Liver (tissue), 9 donors: Measurements from ENCODE around the gene KIRREL1. TPM values are rescaled to one million over a fixed set of nuclear protein-coding genes. Genes with fewer than 3 reads are reported as not detected.

Experiments
- DNase-seq: peaks from one replicate; pipeline ENCODE4 v3.0.0-alpha.2; 2017; ENCODE audit warnings: low spot score
- H3K27ac ChIP-seq, 2 donors: one replicate each; pipeline ENCODE4 v1.7.0; 2013; ENCODE audit warnings: inconsistent platforms in 2 of 2, low read length in 2 of 2, control low read depth in 1 of 2, low read depth in 1 of 2, mild to moderate bottlenecking in 1 of 2
- H3K27me3 ChIP-seq, 4 donors: one replicate each; pipeline versions ENCODE4 v1.6.1 to v1.7.0; 2013; ENCODE audit warnings: low read length in 3 of 4, inconsistent platforms in 1 of 4, mild to moderate bottlenecking in 1 of 4, moderate library complexity in 1 of 4; ENCODE audit not compliant: control insufficient read depth in 4 of 4, insufficient read depth in 4 of 4
- H3K36me3 ChIP-seq, 4 donors: one replicate each; pipeline versions ENCODE4 v1.6.1 to v1.7.0; 2013; ENCODE audit warnings: low read length in 3 of 4, mild to moderate bottlenecking in 3 of 4, low read depth in 1 of 4, moderate library complexity in 1 of 4; ENCODE audit not compliant: control insufficient read depth in 4 of 4, insufficient read depth in 3 of 4
- H3K4me1 ChIP-seq, 4 donors: one replicate each; pipeline versions ENCODE4 v1.6.1 to v1.7.0; 2013; ENCODE audit warnings: low read length in 3 of 4, mild to moderate bottlenecking in 3 of 4, moderate library complexity in 1 of 4; ENCODE audit not compliant: control insufficient read depth in 4 of 4, insufficient read depth in 4 of 4
- H3K4me3 ChIP-seq, 3 donors: one replicate each; pipeline versions ENCODE4 v1.6.1 to v1.7.0; 2013; ENCODE audit warnings: low read length in 3 of 3, control low read depth in 1 of 3, low read depth in 1 of 3, mild to moderate bottlenecking in 1 of 3
- H3K9ac ChIP-seq, 2 donors: one replicate each; pipeline ENCODE4 v1.7.0; 2013; ENCODE audit warnings: low read length in 2 of 2, mild to moderate bottlenecking in 2 of 2, moderate library complexity in 2 of 2, control low read depth in 1 of 2, low read depth in 1 of 2
- H3K9me3 ChIP-seq, 4 donors: one replicate each; pipeline versions ENCODE4 v1.6.1 to v1.7.0; 2013; ENCODE audit warnings: low read length in 3 of 4; ENCODE audit not compliant: control insufficient read depth in 4 of 4
- ATF3 ChIP-seq: IDR thresholded peaks from 2 replicates; pipeline ENCODE4 v1.6.1; 2016; ENCODE audit warnings: antibody characterized with exemption
- CTCF ChIP-seq: fragments of 150-350 bp; IDR thresholded peaks from 2 replicates; pipeline ENCODE4 v1.5.1; 2017; ENCODE audit warnings: improper control_type of control experiment, low read depth, low read length; ENCODE audit not compliant: missing input control
- EGR1 ChIP-seq, 2 donors: IDR thresholded peaks; 2 replicates each; pipeline ENCODE4 v1.6.1; 2016 to 2018; ENCODE audit warnings: antibody characterized with exemption in 2 of 2, low read depth in 2 of 2
- FOXA1 ChIP-seq: IDR thresholded peaks from 2 replicates; pipeline ENCODE4 v1.6.1; 2016; ENCODE audit warnings: antibody characterized with exemption
- FOXA2 ChIP-seq: IDR thresholded peaks from 2 replicates; pipeline ENCODE4 v1.6.1; 2016; ENCODE audit warnings: antibody characterized with exemption
- GABPA ChIP-seq, 2 donors: IDR thresholded peaks in 1 of 2; conservative IDR thresholded peaks in 1 of 2; 2 replicates each; pipeline ENCODE4 v1.6.1; 2016; ENCODE audit warnings: antibody characterized with exemption in 2 of 2, mild to moderate bottlenecking in 1 of 2, moderate library complexity in 1 of 2
- HNF4A ChIP-seq, 2 donors: conservative IDR thresholded peaks; 2 replicates each; pipeline ENCODE4 v1.6.1; 2016; ENCODE audit warnings: antibody characterized with exemption in 2 of 2, mild to moderate bottlenecking in 2 of 2
- HNF4G ChIP-seq: IDR thresholded peaks from 2 replicates; pipeline ENCODE4 v1.6.1; 2016; ENCODE audit warnings: antibody characterized with exemption
- JUND ChIP-seq, 2 donors: IDR thresholded peaks; 2 replicates each; pipeline ENCODE4 v1.6.1; 2016; ENCODE audit warnings: antibody characterized with exemption in 2 of 2
- MAX ChIP-seq: IDR thresholded peaks from 2 replicates; pipeline ENCODE4 v1.6.1; 2016; ENCODE audit warnings: antibody characterized with exemption
- NR2F2 ChIP-seq: IDR thresholded peaks from 2 replicates; pipeline ENCODE4 v1.6.1; 2016; ENCODE audit warnings: antibody characterized with exemption
- RAD21 ChIP-seq, 2 donors: IDR thresholded peaks; 2 replicates each; pipeline ENCODE4 v1.6.1; 2016; ENCODE audit warnings: antibody characterized with exemption in 2 of 2, mild to moderate bottlenecking in 2 of 2
- REST ChIP-seq: IDR thresholded peaks from 2 replicates; pipeline ENCODE4 v1.6.1; 2016; ENCODE audit warnings: antibody characterized with exemption, mild to moderate bottlenecking
- RXRA ChIP-seq, 2 donors: IDR thresholded peaks; 2 replicates each; pipeline ENCODE4 v1.6.1; 2017 to 2018; ENCODE audit warnings: antibody characterized with exemption in 2 of 2, mild to moderate bottlenecking in 1 of 2
- SP1 ChIP-seq: IDR thresholded peaks from 2 replicates; pipeline ENCODE4 v1.6.1; 2018; ENCODE audit warnings: antibody characterized with exemption, mild to moderate bottlenecking
- TAF1 ChIP-seq: conservative IDR thresholded peaks from 2 replicates; pipeline ENCODE4 v1.6.1; 2016; ENCODE audit warnings: antibody characterized with exemption, mild to moderate bottlenecking
- YY1 ChIP-seq: IDR thresholded peaks from 2 replicates; pipeline ENCODE4 v1.6.1; 2016; ENCODE audit warnings: antibody characterized with exemption, mild to moderate bottlenecking
- ZBTB33 ChIP-seq: IDR thresholded peaks from 2 replicates; pipeline ENCODE4 v1.6.1; 2016; ENCODE audit warnings: antibody characterized with exemption
- WGBS: extraction: QIAGEN DNeasy Blood & Tissue Kit; methylation state at CpG from one replicate; pipeline ENCODE4 v1.1.7; 2013; 5-methylcytosine and 5-hydroxymethylcytosine counted together
- polyA plus RNA-seq, 2 donors: library from polyadenylated mRNA; stranded (reverse) in 1 of 2; unstranded in 1 of 2; fragments of 200-250 nt in 1 of 2; fragments of >200 nt in 1 of 2; fragmentation: Nextera tagmentation in 1 of 2; extraction: Ambion mirVana in 1 of 2; gene quantifications; one replicate each; pipeline versions ENCODE4 v1.2.1 to v1.2.3, GENCODE V29; 2013 to 2015
- total RNA-seq, 2 donors: library from RNA; depleted of rRNA; stranded (reverse); fragments of >200 nt; gene quantifications; one replicate each; pipeline ENCODE4 v1.2.3, GENCODE V29; 2014
- donor health status: healthy.
- donor health status: healthy.
- donor health status: healthy.
- donor health status: healthy.
- donor health status: healthy.

The KIRREL1 gene
- total and polyA plus RNA-seq, 4 donors = 0.82 to 6.0 (median 3.1) TPM

GRCh38 chr1:158011714-158012113 is 18.3 kb downstream of the KIRREL1 start (continued):
- TF ChIP-seq RAD21 (IDR thresholded peaks at IDR 0.05) (no peak), NR2F2 (no peak), EGR1 (IDR thresholded peaks at IDR 0.05; ENCODE audit: low read depth in 2 of 2) (no peak), JUND (IDR thresholded peaks at IDR 0.05) (no peak)

- no peaks in the 10 kb centered on the region for H3K4me1 ChIP-seq
- 63% methylated on average over 12 of the region's 12 CpGs for WGBS
- H3K27ac ChIP-seq = no peak overlapping the region
- no peaks in the 10 kb centered on the region for H3K9me3 ChIP-seq
- peaks cover 0 to 5% (median 0%) of the 10 kb centered on the region in 4 donors for H3K27me3 ChIP-seq
- H3K9ac ChIP-seq = no peak overlapping the region
- no peak overlapping the region for H3K4me3 ChIP-seq
- DNase-seq = no peak
- TF ChIP-seq ATF3 (no peak), GABPA (IDR thresholded peaks at IDR 0.05 in 1 of 2, conservative IDR thresholded peaks at IDR 0.05 in 1 of 2) (no peak), CTCF (no peak), REST (no peak), RXRA (IDR thresholded peaks at IDR 0.05) (no peak), HNF4G (no peak), ZBTB33 (no peak), NR2F2 (no peak), TAF1 (no peak), EGR1 (IDR thresholded peaks at IDR 0.05; ENCODE audit: low read depth in 2 of 2) (no peak), HNF4A (conservative IDR thresholded peaks at IDR 0.05) (no peak), YY1 (no peak), MAX (no peak), JUND (IDR thresholded peaks at IDR 0.05) (no peak), SP1 (no peak), FOXA1 (no peak), FOXA2 (no peak), RAD21 (IDR thresholded peaks at IDR 0.05) (no peak)
- H3K36me3 ChIP-seq = no peaks in the 10 kb centered on the region
Measured at GRCh38 chr1:158013840-158014730, 20.6 kb downstream of the KIRREL1 start.
